GM21381 (cell line): ENCODE data around the gene RAD51AP1.
"Not testable (repeated sequence)": the region's sequence is repeated elsewhere in the genome, so short reads cannot be mapped to it uniquely, and the experiment has no call there.

ENCODE experiments used
- ATAC-seq: cut with Tn5 transposase; IDR thresholded peaks from one replicate; pipeline ENCODE4 v1.9.1; 2021; ENCODE audit warnings: mild to moderate bottlenecking, moderate library complexity; ENCODE audit not compliant: unreplicated experiment

RAD51AP1 gene

GRCh38 chr12:4538207-4539160 lies at the start of gene RAD51AP1:
RAD51AP1 (plus strand) TSS chr12:4538890; CDS start chr12:4538940, 50 bp downstream.
- peak; percentile 86 for ATAC-seq

- ATAC-seq = no peak
Observed at GRCh38 chr12:4489556-4489955, 49.1 kb upstream of the RAD51AP1 start.

GRCh38 chr12:4490973-4491372 lies 47.7 kb upstream of the RAD51AP1 start:
- ATAC-seq = no peak

GRCh38 chr12:4496145-4496838 lies 42.4 kb upstream of the RAD51AP1 start:
- ATAC-seq = peak; percentile 87

GRCh38 chr12:4499186-4499585 lies 39.5 kb upstream of the RAD51AP1 start:
- no peak for ATAC-seq

GRCh38 chr12:4505376-4505986 lies 33.2 kb upstream of the RAD51AP1 start:
- ATAC-seq = no peak

GRCh38 chr12:4506430-4506829 lies 32.3 kb upstream of the RAD51AP1 start:
- ATAC-seq = no peak

GRCh38 chr12:4506870-4507269 lies 31.8 kb upstream of the RAD51AP1 start:
- ATAC-seq = peak; percentile 84

- not testable (repeated sequence) for ATAC-seq
Observed at GRCh38 chr12:4508503-4508902, 30.2 kb upstream of the RAD51AP1 start.

- not testable (repeated sequence) for ATAC-seq
Observed at GRCh38 chr12:4509269-4509668, 29.4 kb upstream of the RAD51AP1 start.

GRCh38 chr12:4518106-4518728 lies 20.5 kb upstream of the RAD51AP1 start:
- no peak for ATAC-seq

GRCh38 chr12:4523443-4523842 lies 15.2 kb upstream of the RAD51AP1 start:
- ATAC-seq = not testable (repeated sequence)

GRCh38 chr12:4526923-4527546 lies 11.7 kb upstream of the RAD51AP1 start:
- no peak for ATAC-seq

- no peak for ATAC-seq
Observed at GRCh38 chr12:4530160-4530559, 8.5 kb upstream of the RAD51AP1 start.

GRCh38 chr12:4530982-4531586 lies 7.6 kb upstream of the RAD51AP1 start:
- ATAC-seq = no peak

- ATAC-seq = no peak
Observed at GRCh38 chr12:4535092-4535491, 3.6 kb upstream of the RAD51AP1 start.

GRCh38 chr12:4535871-4536270 lies 2.8 kb upstream of the RAD51AP1 start:
- ATAC-seq = no peak

GRCh38 chr12:4539167-4539870 lies 629 bp downstream of the RAD51AP1 start:
- no peak for ATAC-seq

GRCh38 chr12:4540170-4540569 lies 1.5 kb downstream of the RAD51AP1 start:
- no peak for ATAC-seq
